D721Med (cell line): Measurements from ENCODE around the gene PASD1.

ENCODE experiments used
- DNase-seq: peaks from one replicate; pipeline ENCODE4 v3.0.0; 2011; ENCODE audit warnings: low spot score; ENCODE audit not compliant: insufficient read length
- FAIRE-seq: peaks from 2 replicates; lab custom pipeline; 2011; peaks lifted over from hg19 to GRCh38; lab: Jason Lieb, UNC
- CTCF ChIP-seq: IDR thresholded peaks from 2 replicates; pipeline ENCODE4 v1.5.1; 2012; ENCODE audit warnings: mild to moderate bottlenecking, control low read depth; ENCODE audit not compliant: insufficient read depth; ENCODE audit errors: missing control alignments

PASD1 gene

GRCh38 chrX:151702741-151703340, 139.4 kb downstream of the PASD1 start:
- TF ChIP-seq CTCF, result no peak
- FAIRE-seq, result no peak

DNA sequence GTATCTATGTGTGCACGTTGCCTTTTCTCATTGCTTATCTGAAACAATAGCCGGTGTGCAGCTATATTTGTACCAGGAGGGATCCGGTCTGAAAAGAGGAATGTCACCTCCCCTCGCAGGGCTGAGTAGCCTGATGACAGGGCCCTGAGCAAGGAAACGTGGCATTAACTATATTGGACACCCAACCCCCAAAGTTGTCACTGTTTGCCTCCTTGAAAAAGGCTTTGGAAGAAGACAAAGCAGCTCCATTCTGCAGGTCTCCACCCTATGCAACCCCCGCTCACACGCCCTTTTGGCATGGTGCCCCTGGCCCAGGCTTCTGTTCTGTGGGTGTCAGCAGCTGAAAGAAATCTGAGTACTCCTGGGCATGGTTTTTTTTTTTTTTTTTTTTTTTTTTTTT, 140.0 kb downstream of the PASD1 start:
- TF ChIP-seq CTCF, result no peak
- FAIRE-seq (no peak), DNase-seq (no peak)

More at GRCh38 chrX:151702741-151703340, 139.4 kb downstream of the PASD1 start:
- no peak for DNase-seq

DNA sequence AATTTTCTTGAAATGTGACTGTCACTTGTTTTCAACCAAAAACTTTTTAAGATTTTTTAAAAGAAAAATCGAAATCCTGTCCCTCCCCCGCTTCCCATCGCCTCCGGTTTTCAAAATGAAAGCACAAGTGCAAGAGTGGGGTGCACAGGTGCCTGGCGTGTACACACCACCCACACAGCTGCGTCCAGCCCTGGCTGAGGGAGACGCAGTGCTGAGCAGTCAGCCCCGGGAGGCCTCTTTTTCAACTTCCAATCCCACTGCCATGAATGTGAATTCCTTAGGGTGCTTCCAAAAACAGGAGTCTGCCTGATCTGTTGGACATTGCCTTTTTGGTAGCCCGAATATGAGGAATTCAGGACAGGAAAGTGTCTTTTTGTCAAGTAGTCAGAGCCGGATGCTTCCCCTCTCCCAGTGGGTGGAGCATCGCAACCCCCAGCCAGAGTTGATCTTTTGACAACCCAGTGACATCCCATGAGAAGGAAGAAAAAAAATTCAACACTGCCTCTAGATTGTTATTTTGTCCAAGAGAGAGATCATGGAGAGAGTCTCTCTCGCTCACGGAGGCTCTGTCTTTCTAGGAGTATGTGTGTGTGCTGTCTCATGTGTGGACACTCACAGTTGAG, 140.7 kb downstream of the PASD1 start:
- FAIRE-seq (no peak), DNase-seq (no peak)
- no peak for TF ChIP-seq CTCF

DNA sequence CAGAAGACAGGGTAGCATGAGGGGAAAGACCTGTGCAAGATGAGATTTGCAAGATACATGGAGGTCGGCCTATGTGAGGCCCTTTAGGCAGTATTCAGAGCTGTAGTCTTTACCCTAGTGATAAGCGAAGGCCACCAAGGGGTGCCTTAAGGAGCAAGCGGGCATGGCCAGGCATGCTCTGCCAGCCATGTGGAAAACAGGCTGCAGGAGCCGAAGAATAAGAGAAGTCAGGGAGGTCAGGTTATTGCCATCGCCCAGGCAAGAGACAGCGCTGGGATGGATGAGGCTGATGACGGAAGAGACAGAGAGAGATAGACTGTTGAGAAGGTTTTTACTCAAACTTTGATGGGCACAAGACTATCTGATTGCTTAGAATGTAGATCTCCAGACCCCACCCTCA, 145.3 kb downstream of the PASD1 start:
- DNase-seq, result no peak
- no peak for FAIRE-seq
- no peak for TF ChIP-seq CTCF

DNA sequence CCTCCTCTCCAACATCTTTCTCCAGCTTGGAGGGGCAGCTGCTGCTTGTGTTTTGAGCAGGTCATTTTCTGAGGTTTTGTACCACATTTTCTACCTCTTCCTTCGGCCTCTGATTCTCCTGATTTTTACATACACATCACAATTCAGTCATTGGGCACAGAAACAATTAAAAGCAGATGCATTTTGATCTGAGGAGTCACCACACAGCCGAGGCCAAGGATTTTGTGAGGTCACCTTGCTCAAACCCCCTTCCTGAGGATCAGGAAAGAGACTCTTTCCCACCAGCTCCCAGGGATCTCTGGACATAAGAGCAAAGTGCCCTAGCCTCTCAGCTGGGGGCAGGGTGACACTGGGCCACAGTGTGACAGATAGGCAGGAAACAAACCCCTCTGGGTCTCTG, 147.0 kb downstream of the PASD1 start:
- FAIRE-seq (no peak), DNase-seq (no peak)
- no peak for TF ChIP-seq CTCF

DNA sequence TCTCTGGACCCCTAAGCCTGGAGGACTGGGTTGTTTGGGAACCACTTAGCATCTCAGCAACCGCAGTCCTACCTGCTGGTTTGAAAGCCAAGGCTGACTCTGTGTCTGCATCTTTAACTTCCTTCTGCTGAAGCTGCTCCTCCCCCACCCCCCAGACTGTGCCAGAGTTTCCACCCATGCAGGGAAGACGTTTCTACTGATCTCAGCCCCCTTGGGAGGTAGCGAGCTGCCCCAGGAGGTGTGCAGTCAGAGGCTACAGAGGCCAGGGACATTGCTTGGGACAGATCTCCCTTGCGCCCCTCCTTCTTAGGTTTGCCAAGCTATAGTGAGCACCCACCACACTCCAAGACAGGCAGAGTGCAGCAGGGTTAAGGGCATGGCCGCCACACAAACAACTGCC, 147.7 kb downstream of the PASD1 start:
- FAIRE-seq, result no peak

More for the DNA sequence above, 147.7 kb downstream of the PASD1 start:
- TF ChIP-seq CTCF, result no peak
- DNase-seq, result no peak
